Trophoblast cell (in vitro differentiated cells and primary cell): ENCODE measurements around the gene ASAP2.

Experiments
- DNase-seq, 2 donors: peaks; one replicate each; pipeline ENCODE4 v3.0.0-alpha.2; 2016
- H2AFZ ChIP-seq: 2 replicates; pipeline ENCODE4 v1.6.1; 2013; ENCODE audit warnings: low read length, moderate library complexity, mild to moderate bottlenecking; ENCODE audit not compliant: insufficient read depth, poor library complexity
- H2AK5ac ChIP-seq: 2 replicates; pipeline ENCODE4 v1.6.1; 2013; ENCODE audit warnings: mild to moderate bottlenecking, low read length
- H2BK120ac ChIP-seq: 2 replicates; pipeline ENCODE4 v1.6.1; 2013; ENCODE audit warnings: low read length, mild to moderate bottlenecking, moderate library complexity; ENCODE audit not compliant: insufficient read depth, poor library complexity
- H2BK12ac ChIP-seq: 2 replicates; pipeline ENCODE4 v1.6.1; 2013; ENCODE audit warnings: mild to moderate bottlenecking, low read length, moderate library complexity
- H2BK5ac ChIP-seq: 2 replicates; pipeline ENCODE4 v1.6.1; 2013; ENCODE audit warnings: low read length, low read depth, moderate library complexity, mild to moderate bottlenecking; ENCODE audit not compliant: poor library complexity
- H3K14ac ChIP-seq: 2 replicates; pipeline ENCODE4 v1.6.1; 2013; ENCODE audit warnings: mild to moderate bottlenecking, low read length
- H3K18ac ChIP-seq: 2 replicates; pipeline ENCODE4 v1.6.1; 2013; ENCODE audit warnings: mild to moderate bottlenecking, low read length
- H3K23ac ChIP-seq: 2 replicates; pipeline ENCODE4 v1.6.1; 2013; ENCODE audit warnings: low read length
- H3K27ac ChIP-seq: 2 replicates; pipeline ENCODE4 v1.5.1; 2013; ENCODE audit warnings: low read depth, mild to moderate bottlenecking, inconsistent platforms, low read length, moderate library complexity
- H3K27me3 ChIP-seq: 2 replicates; pipeline ENCODE4 v1.6.1; 2013; ENCODE audit warnings: inconsistent platforms, mild to moderate bottlenecking, low read length, moderate library complexity; ENCODE audit not compliant: insufficient read depth
- H3K36me3 ChIP-seq, 2 experiments: 1 replicate in 1 of 2; 2 replicates in 1 of 2; pipeline ENCODE4 v1.6.1; 2013; ENCODE audit warnings: low read length in 2 of 2, mild to moderate bottlenecking in 2 of 2, moderate library complexity in 1 of 2; ENCODE audit not compliant: insufficient read depth in 2 of 2, control insufficient read depth in 1 of 2
- H3K4ac ChIP-seq: 2 replicates; pipeline ENCODE4 v1.6.1; 2013; ENCODE audit warnings: low read depth, mild to moderate bottlenecking, low read length, moderate library complexity
- H3K4me1 ChIP-seq, 2 experiments: 1 replicate in 1 of 2; 2 replicates in 1 of 2; pipeline ENCODE4 v1.6.1; 2013; ENCODE audit warnings: low read length in 2 of 2, mild to moderate bottlenecking in 2 of 2, moderate library complexity in 1 of 2; ENCODE audit not compliant: insufficient read depth in 2 of 2, control insufficient read depth in 1 of 2
- H3K4me2 ChIP-seq: 2 replicates; pipeline ENCODE4 v1.6.1; 2013; ENCODE audit warnings: inconsistent platforms, mild to moderate bottlenecking, low read length, moderate library complexity
- H3K4me3 ChIP-seq: 2 replicates; pipeline ENCODE4 v1.5.1; 2013; ENCODE audit warnings: mild to moderate bottlenecking, low read depth, low read length, inconsistent platforms
- H3K79me1 ChIP-seq: one replicate; pipeline ENCODE4 v1.6.1; 2013; ENCODE audit warnings: low read length
- H3K79me2 ChIP-seq: 2 replicates; pipeline ENCODE4 v1.6.1; 2013; ENCODE audit warnings: low read length, mild to moderate bottlenecking; ENCODE audit not compliant: control insufficient read depth, insufficient read depth, poor library complexity
- H3K9ac ChIP-seq: 2 replicates; pipeline ENCODE4 v1.6.1; 2013; ENCODE audit warnings: mild to moderate bottlenecking, low read length
- H3K9me3 ChIP-seq: 2 replicates; pipeline ENCODE4 v1.6.1; 2013; ENCODE audit warnings: low read depth, mild to moderate bottlenecking, control low read depth, inconsistent platforms, low read length; ENCODE audit not compliant: insufficient read depth
- H4K12ac ChIP-seq: 2 replicates; pipeline ENCODE4 v1.6.1; 2013; ENCODE audit warnings: low read depth, mild to moderate bottlenecking, low read length, moderate library complexity
- H4K8ac ChIP-seq: 2 replicates; pipeline ENCODE4 v1.6.1; 2013; ENCODE audit warnings: low read depth, mild to moderate bottlenecking, low read length, moderate library complexity
- H4K91ac ChIP-seq: one replicate; pipeline ENCODE4 v1.6.1; 2013; ENCODE audit warnings: low read depth, mild to moderate bottlenecking, low read length, moderate library complexity
- WGBS: extraction: QIAGEN DNeasy Blood & Tissue Kit; methylation state at CpG from one replicate; pipeline ENCODE4 v1.1.7; 2013; ENCODE audit warnings: missing lambda C conversion rate; ENCODE audit not compliant: insufficient read length, insufficient coverage; ENCODE audit errors: extremely low coverage; 5-methylcytosine and 5-hydroxymethylcytosine counted together

ASAP2 gene

GRCh38 chr2:9318461-9319337 lies 112.1 kb downstream of the ASAP2 start:
- no peak overlapping the region for H3K4ac ChIP-seq

GRCh38 chr2:9319338-9319715 lies 112.7 kb downstream of the ASAP2 start:
- H3K18ac ChIP-seq: no peak overlapping the region
- no peak overlapping the region for H4K91ac ChIP-seq
- no CpG with 5 or more reads among the region's 8 CpGs for WGBS
- no peak overlapping the region for H2BK5ac ChIP-seq
- no peak overlapping the region for H3K23ac ChIP-seq
- no peak overlapping the region for H2BK120ac ChIP-seq
- H3K79me2 ChIP-seq: no peaks in the 10 kb centered on the region
- H3K14ac ChIP-seq: no peak overlapping the region
- no peak overlapping the region for H4K8ac ChIP-seq
- no peak overlapping the region for H2AFZ ChIP-seq
- H3K9me3 ChIP-seq: peaks cover 2% of the 10 kb centered on the region
- H2BK12ac ChIP-seq: no peak overlapping the region
- no peaks in the 10 kb centered on the region for H3K79me1 ChIP-seq
- H3K9ac ChIP-seq: no peak overlapping the region
- H2AK5ac ChIP-seq: no peak overlapping the region
- H4K12ac ChIP-seq: no peak overlapping the region
- no peak overlapping the region for H3K4me3 ChIP-seq
- H3K36me3 ChIP-seq: peaks cover 20 to 27% of the 10 kb centered on the region in 2 experiments
- H3K27ac ChIP-seq: no peak overlapping the region
- H3K4me2 ChIP-seq: no peak overlapping the region
- H3K27me3 ChIP-seq: no peaks in the 10 kb centered on the region
- H3K4me1 ChIP-seq: peaks cover 0 to 6% of the 10 kb centered on the region in 2 experiments
- no peak for DNase-seq
- H3K4ac ChIP-seq: no peak overlapping the region

More at GRCh38 chr2:9318461-9319337, 112.1 kb downstream of the ASAP2 start:
- Histone ChIP-seq H3K36me3 (peaks cover 20 to 23% of the 10 kb centered on the region in 2 experiments), H2AK5ac (no peak overlapping the region), H3K4me1 (peaks cover 0 to 6% of the 10 kb centered on the region in 2 experiments), H3K4me2 (no peak overlapping the region), H2AFZ (no peak overlapping the region), H2BK12ac (no peak overlapping the region), H3K27ac (no peak overlapping the region), H4K12ac (no peak overlapping the region), H3K27me3 (no peaks in the 10 kb centered on the region), H4K91ac (no peak overlapping the region), H2BK5ac (no peak overlapping the region), H3K4me3 (no peak overlapping the region), H3K18ac (no peak overlapping the region), H4K8ac (no peak overlapping the region), H3K9me3 (peaks cover 2% of the 10 kb centered on the region), H3K23ac (no peak overlapping the region), H3K79me1 (no peaks in the 10 kb centered on the region), H3K79me2 (no peaks in the 10 kb centered on the region), H3K9ac (no peak overlapping the region), H2BK120ac (no peak overlapping the region), H3K14ac (no peak overlapping the region)
- no peak for DNase-seq
- no CpG with 5 or more reads among the region's 29 CpGs for WGBS

GRCh38 chr2:9322576-9322975 lies 116.0 kb downstream of the ASAP2 start:
- H3K23ac ChIP-seq: no peak overlapping the region
- peaks cover 20 to 29% of the 10 kb centered on the region in 2 experiments for H3K36me3 ChIP-seq
- no peak for DNase-seq
- no peak overlapping the region for H3K14ac ChIP-seq
- H4K8ac ChIP-seq: no peak overlapping the region
- H4K91ac ChIP-seq: no peak overlapping the region
- H3K18ac ChIP-seq: no peak overlapping the region
- no peak overlapping the region for H2AFZ ChIP-seq
- H2BK120ac ChIP-seq: no peak overlapping the region
- H3K4me3 ChIP-seq: no peak overlapping the region
- H3K4me2 ChIP-seq: no peak overlapping the region
- no peak overlapping the region for H3K4ac ChIP-seq
- no peak overlapping the region for H3K27ac ChIP-seq
- H3K9me3 ChIP-seq: peaks cover 2% of the 10 kb centered on the region
- H2BK12ac ChIP-seq: no peak overlapping the region
- H3K9ac ChIP-seq: no peak overlapping the region
- no peaks in the 10 kb centered on the region for H3K79me2 ChIP-seq
- no peak overlapping the region for H2AK5ac ChIP-seq
- no peak overlapping the region for H4K12ac ChIP-seq
- H2BK5ac ChIP-seq: no peak overlapping the region
- no CpG with 5 or more reads among the region's 7 CpGs for WGBS
- no peaks in the 10 kb centered on the region for H3K79me1 ChIP-seq
- no peaks in the 10 kb centered on the region for H3K27me3 ChIP-seq
- H3K4me1 ChIP-seq: peaks cover 0 to 3% of the 10 kb centered on the region in 2 experiments

- H3K9ac ChIP-seq: no peak overlapping the region
- H3K14ac ChIP-seq: no peak overlapping the region
- H3K36me3 ChIP-seq: peaks cover 11 to 31% of the 10 kb centered on the region in 2 experiments
- H2AFZ ChIP-seq: no peak overlapping the region
- H3K79me2 ChIP-seq: no peaks in the 10 kb centered on the region
- no peaks in the 10 kb centered on the region for H3K9me3 ChIP-seq
- no peak overlapping the region for H3K23ac ChIP-seq
- H4K8ac ChIP-seq: no peak overlapping the region
- no peak overlapping the region for H3K4me3 ChIP-seq
- no CpG with 5 or more reads among the region's 3 CpGs for WGBS
- H3K27ac ChIP-seq: no peak overlapping the region
- H2BK5ac ChIP-seq: no peak overlapping the region
- DNase-seq: no peak
- no peak overlapping the region for H2BK12ac ChIP-seq
- no peaks in the 10 kb centered on the region for H3K79me1 ChIP-seq
- peaks cover 0 to 8% of the 10 kb centered on the region in 2 experiments for H3K4me1 ChIP-seq
- no peak overlapping the region for H2BK120ac ChIP-seq
- H3K4ac ChIP-seq: no peak overlapping the region
- H4K91ac ChIP-seq: no peak overlapping the region
- no peak overlapping the region for H4K12ac ChIP-seq
- H3K18ac ChIP-seq: no peak overlapping the region
- H3K4me2 ChIP-seq: no peak overlapping the region
- H3K27me3 ChIP-seq: no peaks in the 10 kb centered on the region
- H2AK5ac ChIP-seq: no peak overlapping the region
These were observed 118.8 kb downstream of the ASAP2 start for GRCh38 chr2:9325428-9325827.
